Measurements from ENCODE around the gene MEF2C.

- peak; percentile 46 for TF ChIP-seq CTCF (IDR thresholded peaks at IDR 0.05; ENCODE audit: low read depth, low read length, poor library complexity, severe bottlenecking)
- no peak for TF ChIP-seq EZH2phosphoT487 (IDR thresholded peaks at IDR 0.05; ENCODE audit: borderline replicate concordance, low read length)
Measured at GRCh38 chr5:88829054-88829453, 53.9 kb downstream of the MEF2C start.

Measured in DOHH2 (cell line).